Upper lobe of left lung (tissue), 4 donors: ENCODE data around the gene OLFML2B.
A peak's percentile ranks its signal among the peaks of the same experiment; 100 is the strongest.

Experiments used
- POLR2A ChIP-seq, 4 donors: fragments of 450-650 bp; IDR thresholded peaks; one replicate each; pipeline ENCODE4 v1.5.1; 2016 to 2017; ENCODE audit warnings: antibody characterized with exemption in 4 of 4, mild to moderate bottlenecking in 2 of 4
- TF ChIP-seq, protein P1 (sequence below), 6 experiments: fragments of 450-650 bp in 4 of 6; fragments of 200-600 bp in 2 of 6; sonication (generic) in 2 of 6; IDR thresholded peaks; one replicate each; pipeline ENCODE4 v1.5.1; 2016 to 2019; ENCODE audit warnings: antibody characterized with exemption in 6 of 6

DNA sequence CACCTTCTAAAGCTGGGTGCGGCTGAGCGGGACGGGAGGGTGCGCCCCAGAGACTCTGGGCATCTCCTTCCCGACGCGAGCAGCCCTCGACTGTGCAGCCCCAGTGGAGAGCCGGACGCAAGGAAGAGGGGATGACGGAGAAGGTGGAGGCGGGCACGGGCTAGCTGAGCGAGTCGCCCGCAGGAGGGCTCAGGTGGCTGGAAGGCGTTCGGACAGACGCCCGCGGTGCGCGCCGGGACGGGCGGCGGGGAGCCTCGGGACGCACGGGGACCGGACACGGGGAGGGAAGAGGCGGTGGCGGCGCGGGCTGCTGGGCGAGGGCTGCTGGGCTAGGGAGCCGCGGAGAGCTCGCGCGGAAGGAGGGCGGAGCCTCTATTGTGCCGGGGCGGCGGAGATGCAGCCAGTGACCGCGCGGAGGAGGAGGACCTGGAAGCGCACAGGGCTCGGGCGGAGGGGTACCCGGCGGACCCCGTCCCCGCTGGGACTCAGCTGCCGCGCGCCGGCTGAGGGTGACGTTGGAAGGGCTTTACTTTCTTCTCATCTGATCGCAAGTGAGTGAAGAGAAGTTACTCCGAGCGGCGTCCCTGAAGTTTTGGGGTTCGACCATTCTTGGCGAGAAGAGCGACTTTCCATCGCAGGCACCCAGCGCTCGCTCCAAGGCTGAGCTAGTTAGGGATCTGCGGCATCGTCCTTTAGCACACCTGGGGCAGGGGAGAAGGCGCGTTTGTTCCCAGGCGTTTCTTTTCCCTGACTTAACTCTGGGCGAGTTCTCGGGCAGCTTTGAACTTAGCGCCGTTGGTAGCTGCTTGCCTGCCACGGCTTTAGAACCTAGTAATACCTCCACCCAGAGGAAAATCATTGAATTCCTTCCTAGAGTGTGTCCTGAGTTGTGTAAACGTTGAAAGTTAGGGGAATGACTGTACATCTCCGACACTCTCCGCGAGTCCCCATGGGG, at the start of gene OLFML2B:
- TF ChIP-seq, protein P1, sequence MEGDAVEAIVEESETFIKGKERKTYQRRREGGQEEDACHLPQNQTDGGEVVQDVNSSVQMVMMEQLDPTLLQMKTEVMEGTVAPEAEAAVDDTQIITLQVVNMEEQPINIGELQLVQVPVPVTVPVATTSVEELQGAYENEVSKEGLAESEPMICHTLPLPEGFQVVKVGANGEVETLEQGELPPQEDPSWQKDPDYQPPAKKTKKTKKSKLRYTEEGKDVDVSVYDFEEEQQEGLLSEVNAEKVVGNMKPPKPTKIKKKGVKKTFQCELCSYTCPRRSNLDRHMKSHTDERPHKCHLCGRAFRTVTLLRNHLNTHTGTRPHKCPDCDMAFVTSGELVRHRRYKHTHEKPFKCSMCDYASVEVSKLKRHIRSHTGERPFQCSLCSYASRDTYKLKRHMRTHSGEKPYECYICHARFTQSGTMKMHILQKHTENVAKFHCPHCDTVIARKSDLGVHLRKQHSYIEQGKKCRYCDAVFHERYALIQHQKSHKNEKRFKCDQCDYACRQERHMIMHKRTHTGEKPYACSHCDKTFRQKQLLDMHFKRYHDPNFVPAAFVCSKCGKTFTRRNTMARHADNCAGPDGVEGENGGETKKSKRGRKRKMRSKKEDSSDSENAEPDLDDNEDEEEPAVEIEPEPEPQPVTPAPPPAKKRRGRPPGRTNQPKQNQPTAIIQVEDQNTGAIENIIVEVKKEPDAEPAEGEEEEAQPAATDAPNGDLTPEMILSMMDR (IDR thresholded peaks at IDR 0.05), result no peak
- peak in 1 of 4 donors; percentile 82 for TF ChIP-seq POLR2A (IDR thresholded peaks at IDR 0.05)
